ENCODE results near the gene ACP7. TPM values are rescaled to one million over a fixed set of nuclear protein-coding genes. Genes with fewer than 3 reads are reported as not detected.

ACP7 gene
- total RNA-seq, 1 donor from 2014 or later, result not detected

DNA sequence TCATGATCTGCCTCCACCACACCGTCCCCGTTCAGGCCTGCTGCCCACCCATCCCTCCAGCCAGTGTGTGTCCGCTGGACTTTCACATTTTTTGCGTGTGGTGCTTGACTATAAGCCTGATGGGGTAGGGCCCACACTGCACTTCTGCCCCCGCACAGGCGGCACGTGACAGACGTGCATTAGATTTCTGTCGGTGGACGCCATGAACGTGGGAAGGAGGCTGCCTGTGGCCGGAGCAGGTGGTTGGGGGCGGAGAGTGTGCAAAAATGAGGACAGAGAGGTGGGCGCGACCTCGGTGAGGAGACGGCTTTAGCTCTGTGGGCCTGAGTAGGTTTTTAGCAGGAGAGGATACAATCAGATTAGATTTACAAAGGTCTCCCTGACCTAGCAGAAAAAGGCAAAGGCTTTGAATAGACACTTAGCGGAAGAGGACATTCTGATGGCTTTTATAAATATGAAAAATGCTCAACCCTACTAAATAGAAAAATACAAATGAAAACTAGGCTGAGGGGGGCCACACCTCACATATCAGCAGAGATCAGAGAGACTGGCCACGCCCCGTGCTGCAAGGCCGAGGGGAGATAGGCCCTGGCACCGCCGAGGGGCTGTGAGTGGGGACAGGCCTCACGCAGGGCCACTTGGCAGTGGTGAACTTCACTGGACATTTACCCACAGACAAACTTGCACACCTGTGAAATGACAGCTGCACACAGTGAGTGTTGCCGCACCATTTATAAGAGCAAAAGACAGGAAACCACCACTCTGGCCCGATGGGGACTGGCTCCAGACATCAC, 66.8 kb downstream of the ACP7 start:
- no peak for DNase-seq

DNA sequence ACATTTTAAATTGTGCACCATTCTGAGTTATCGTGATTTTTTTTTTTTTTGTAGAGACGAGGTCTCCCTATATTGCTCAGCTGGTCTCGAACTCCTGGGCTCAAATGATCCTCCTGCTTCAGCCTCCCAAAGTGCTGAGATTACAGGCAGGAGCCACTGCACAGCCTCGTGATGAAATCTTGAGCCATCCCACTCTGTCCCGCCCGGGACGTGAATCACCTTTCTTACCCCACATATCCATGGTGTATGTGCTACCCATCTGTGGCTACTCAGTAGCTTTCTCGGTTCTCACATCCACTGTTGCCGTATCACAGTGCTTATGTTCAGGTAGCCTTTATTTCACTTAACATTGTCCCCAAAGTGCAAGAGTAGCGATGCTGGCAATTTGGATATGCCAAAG, 67.9 kb downstream of the ACP7 start:
- DNase-seq, result no peak

DNA sequence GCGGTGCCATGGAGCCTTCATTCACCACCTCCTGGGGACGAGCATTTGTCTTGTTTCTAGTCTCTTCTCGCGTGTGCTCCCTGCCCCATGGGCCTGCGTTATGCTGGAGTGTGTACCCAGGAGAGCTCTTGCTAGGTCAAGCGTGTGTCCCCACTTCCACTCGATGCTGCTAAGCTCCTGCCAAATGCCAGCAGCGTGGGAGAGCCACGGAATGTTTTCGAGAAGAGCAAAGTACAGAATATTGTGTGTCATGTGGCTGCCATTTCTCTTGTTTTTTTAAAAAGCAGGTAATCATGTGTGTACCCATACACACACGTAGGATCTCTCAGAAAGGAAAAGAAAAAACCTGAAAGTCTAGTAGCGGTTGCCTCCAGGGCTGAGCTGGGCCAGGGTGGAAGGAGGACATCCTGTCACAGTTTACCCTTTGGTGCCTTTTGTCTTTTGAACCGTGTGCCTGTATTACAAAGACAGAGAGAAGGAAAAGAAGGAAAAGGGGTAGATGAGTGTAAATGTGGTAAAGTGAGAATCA, 70.0 kb downstream of the ACP7 start:
- DNase-seq, result no peak

DNA sequence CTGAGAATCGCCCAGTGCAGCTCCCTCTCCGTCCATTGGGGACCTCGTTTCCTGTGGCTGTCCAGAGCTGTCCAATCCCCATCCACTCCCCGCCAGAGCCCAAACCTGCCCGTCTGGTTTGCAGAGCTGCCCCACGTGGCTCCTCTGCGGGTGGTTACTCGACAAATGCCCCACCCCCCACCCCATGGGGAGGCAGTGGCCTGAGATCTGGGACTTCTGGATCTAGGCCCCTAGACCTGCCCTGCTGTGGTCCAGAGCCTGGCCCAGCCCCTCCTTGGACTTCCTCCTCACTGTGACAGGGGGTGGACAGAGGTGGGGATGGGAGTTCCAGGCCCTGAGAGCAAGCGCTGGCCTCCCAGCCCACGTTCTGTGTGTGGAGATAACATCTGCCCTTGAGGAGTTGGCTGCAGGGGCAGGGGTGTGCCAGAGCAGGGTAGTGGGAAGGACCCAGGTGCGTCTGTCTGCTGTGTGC, 70.5 kb downstream of the ACP7 start:
- DNase-seq, result peak; percentile 24

GRCh38 chr19:39155114-39155700, 71.0 kb downstream of the ACP7 start:
- DNase-seq, result no peak

DNA sequence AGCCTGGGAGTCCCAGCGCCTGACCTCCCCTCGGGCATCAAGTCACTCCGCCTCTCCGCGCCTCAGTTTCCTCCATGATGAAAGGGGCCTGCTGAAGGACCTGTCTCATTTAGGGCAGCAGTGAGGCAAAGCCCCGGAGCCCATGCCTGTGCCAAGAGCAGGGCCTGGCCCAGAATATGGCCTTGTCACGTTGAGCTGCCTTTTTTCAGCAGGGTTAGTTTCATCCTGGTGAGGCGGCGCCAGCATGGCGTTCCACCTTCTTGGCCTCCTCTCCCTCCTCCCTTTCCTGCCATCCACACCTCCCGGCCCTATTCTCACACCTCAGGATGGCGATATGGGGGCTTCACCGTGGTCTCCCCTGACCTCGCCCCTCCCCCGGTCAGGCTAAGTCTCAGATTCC, 71.6 kb downstream of the ACP7 start:
- DNase-seq, result no peak

- no peak for DNase-seq
Measured at GRCh38 chr19:39156326-39157230, 72.4 kb downstream of the ACP7 start.

DNA sequence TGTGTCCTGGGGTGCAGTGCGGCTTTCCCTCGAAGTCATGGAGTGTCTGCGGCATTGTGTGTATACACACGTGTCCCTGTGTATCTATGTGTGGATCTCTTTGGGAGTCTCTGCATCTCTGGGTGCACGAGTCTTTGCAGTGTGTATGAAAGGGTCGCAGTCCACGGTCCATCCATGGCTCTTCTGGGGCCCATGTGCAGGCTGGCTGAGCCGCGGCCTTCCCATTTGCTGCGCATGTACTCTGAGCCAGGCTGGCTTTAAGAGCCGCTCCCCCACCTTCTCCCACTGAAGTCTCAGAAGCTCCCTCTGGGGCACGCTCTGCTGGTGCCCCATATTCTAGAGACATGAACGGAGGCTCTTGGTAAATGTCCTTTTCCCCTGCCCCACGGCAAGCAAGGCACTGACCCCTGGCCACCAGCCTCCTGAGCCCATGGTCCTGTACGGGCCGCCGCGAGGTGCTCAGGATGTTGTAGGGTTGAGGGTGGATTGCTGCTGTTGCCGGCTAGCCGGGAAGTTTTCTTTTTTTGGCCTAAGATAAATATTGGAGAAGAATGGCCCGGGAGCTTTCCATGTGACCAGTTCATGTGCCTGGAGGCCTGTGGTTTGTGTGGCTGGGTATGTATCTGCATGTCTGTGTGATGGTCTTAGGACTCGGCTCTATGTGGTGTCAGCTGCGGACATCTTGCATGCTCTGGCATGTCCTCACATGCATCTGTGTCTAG, 73.3 kb downstream of the ACP7 start:
- DNase-seq, result peak; percentile 15

- DNase-seq, result no peak
Measured at GRCh38 chr19:39157997-39158389, 73.8 kb downstream of the ACP7 start.

DNA sequence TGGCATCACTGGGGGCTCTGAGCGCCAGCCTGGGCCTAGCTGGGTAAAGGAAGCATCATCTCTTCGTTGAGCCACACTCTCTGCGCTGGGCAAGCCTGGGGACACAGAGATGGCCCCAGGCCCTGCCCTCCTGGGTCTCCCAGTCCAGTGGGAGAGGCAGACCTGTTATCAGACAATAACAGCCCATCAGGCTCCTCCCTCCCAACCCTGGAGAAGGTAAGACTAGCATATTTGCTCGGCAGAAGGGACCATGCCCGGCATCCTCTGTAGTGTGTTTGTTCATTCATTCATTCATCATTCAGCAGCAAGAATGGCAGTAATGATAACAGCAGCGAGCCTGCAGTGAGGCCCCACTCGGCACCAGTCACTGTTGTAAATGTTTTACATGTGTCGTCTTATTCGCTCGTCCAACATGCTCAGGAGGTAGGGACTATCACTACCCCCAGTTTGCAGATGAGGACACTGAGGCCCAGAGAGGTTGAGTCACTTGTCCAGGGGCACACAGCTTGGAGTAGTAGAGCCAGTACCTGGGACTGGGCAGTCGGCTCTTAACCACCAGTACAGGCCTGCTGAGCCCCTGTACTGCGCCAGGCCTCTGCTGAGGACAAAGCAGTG, 74.6 kb downstream of the ACP7 start:
- DNase-seq, result no peak

DNA sequence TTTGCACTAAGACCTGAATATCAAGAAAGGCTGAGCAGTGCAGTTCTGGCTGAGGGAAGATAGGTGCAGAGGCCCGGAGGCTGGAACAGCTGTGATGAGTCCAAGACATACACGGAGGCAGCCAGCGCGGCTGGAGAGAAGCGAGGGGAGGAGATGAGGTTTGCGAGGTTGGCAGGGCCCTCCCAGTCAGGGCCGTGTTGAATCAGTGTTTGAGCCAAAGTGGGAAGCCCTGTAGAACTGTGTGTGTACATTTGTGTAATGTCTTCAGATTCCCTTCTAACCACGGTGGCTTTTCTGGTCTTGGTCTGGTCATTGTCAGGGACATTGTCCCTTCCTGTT, 76.3 kb downstream of the ACP7 start:
- peak; percentile 32 for DNase-seq

Other genes with a start within 250 kb of the ACP7 start
- 293 and 327 TPM in 2 replicates for gene HNRNPL, start 234.4 kb upstream of the ACP7 start, total RNA-seq
- 8.3 and 17.5 TPM in 2 replicates for gene RINL, start 206.1 kb upstream of the ACP7 start, total RNA-seq
- gene SIRT2, start 184.8 kb upstream of the ACP7 start, total RNA-seq, result 118 and 122 TPM in 2 replicates
- gene NFKBIB, start 184.4 kb upstream of the ACP7 start, total RNA-seq, result 10.9 and 21.0 TPM in 2 replicates
- gene CCER2, start 172.2 kb upstream of the ACP7 start, total RNA-seq, result not detected in 2 replicates
- 16.7 and 22.2 TPM in 2 replicates for gene SARS2, start 153.6 kb upstream of the ACP7 start, total RNA-seq
- gene MRPS12, start 153.4 kb upstream of the ACP7 start, total RNA-seq, result 47.5 and 52.8 TPM in 2 replicates
- 15.6 and 17.9 TPM in 2 replicates for gene FBXO17, start 108.6 kb upstream of the ACP7 start, total RNA-seq
- gene FBXO27, start 51.8 kb upstream of the ACP7 start, total RNA-seq, result 0.98 and 1.5 TPM in 2 replicates
- 5.8 and 17.4 TPM in 2 replicates for gene PAK4, start 41.4 kb downstream of the ACP7 start, total RNA-seq
- gene NCCRP1, start 112.6 kb downstream of the ACP7 start, total RNA-seq, result not detected in 2 replicates
- not detected in 2 replicates for gene SYCN, start 119.9 kb downstream of the ACP7 start, total RNA-seq
- gene IFNL3, start 160.6 kb downstream of the ACP7 start, total RNA-seq, result not detected in 2 replicates
- gene IFNL4, start 164.5 kb downstream of the ACP7 start, total RNA-seq, result 0.05 TPM in 1 of 2 replicates, not detected in the other
- not detected in 2 replicates for gene IFNL2, start 184.0 kb downstream of the ACP7 start, total RNA-seq
- gene IFNL1, start 212.0 kb downstream of the ACP7 start, total RNA-seq, result not detected in 2 replicates
- gene LRFN1, start 236.5 kb downstream of the ACP7 start, total RNA-seq, result 0.51 and 0.84 TPM in 2 replicates

All from dermis blood vessel endothelial cell (primary cell).